ENCODE measurements around the gene ABCB6. TPM values are rescaled to one million over a fixed set of nuclear protein-coding genes. Genes with fewer than 3 reads are reported as not detected.
A peak's percentile ranks its signal among the peaks of the same experiment; 100 is the strongest.

The ABCB6 gene
- total RNA-seq, 3 donors from 2014 or later = 14.8 to 17.2 (median 15.4) TPM

GRCh38 chr2:219163156-219163555 lies 55.6 kb downstream of the ABCB6 start:
- H3K4me1 Mint-ChIP-seq (ENCODE audit: low read depth) = peaks cover 18% of the 10 kb centered on the region
- peaks cover 5% of the 10 kb centered on the region for H3K36me3 Mint-ChIP-seq (ENCODE audit: insufficient read depth)
- H3K4me3 Mint-ChIP-seq = no peak overlapping the region
- no peaks in the 10 kb centered on the region for H3K9me3 Mint-ChIP-seq
- DNase-seq (no peak), ATAC-seq (no peak)
- H3K27me3 Mint-ChIP-seq (ENCODE audit: low read depth) = no peaks in the 10 kb centered on the region

- ATAC-seq = no peak
- H3K4me3 Mint-ChIP-seq = peak overlapping the region; percentile 87
Observed at GRCh38 chr2:219161097-219161496, 57.7 kb downstream of the ABCB6 start.

GRCh38 chr2:219160186-219161017 lies 58.4 kb downstream of the ABCB6 start, which contains the start of gene NHEJ1:
TSS of gene NHEJ1 (minus strand) at chr2:219160815. CDS start at chr2:219158362, 2,453 bp downstream.
- Mint-ChIP-seq H3K4me1 (ENCODE audit: low read depth) (peaks cover 18% of the 10 kb centered on the region), H3K27me3 (ENCODE audit: low read depth) (no peaks in the 10 kb centered on the region), H3K36me3 (ENCODE audit: insufficient read depth) (peaks cover 18% of the 10 kb centered on the region), H3K4me3 (peak within 1 kb of the TSS; percentile 87), H3K9me3 (no peaks in the 10 kb centered on the region)
- DNase-seq (peak; percentile 94), ATAC-seq (peak; percentile 88 to 89)

More at GRCh38 chr2:219161097-219161496, 57.7 kb downstream of the ABCB6 start:
- Mint-ChIP-seq H3K4me1 (ENCODE audit: low read depth) (peaks cover 18% of the 10 kb centered on the region), H3K9me3 (no peaks in the 10 kb centered on the region), H3K36me3 (ENCODE audit: insufficient read depth) (peaks cover 21% of the 10 kb centered on the region), H3K27me3 (ENCODE audit: low read depth) (no peaks in the 10 kb centered on the region)
- no peak for DNase-seq

Other genes starting within 250 kb of the ABCB6 start
- not detected for gene FEV, start 233.8 kb downstream of the ABCB6 start, total RNA-seq
- gene CRYBA2, start 225.5 kb downstream of the ABCB6 start, total RNA-seq = not detected
- not detected for gene CFAP65, start 177.4 kb downstream of the ABCB6 start, total RNA-seq
- under 1 TPM in 1 of 3 donors, not detected in 2; 0.28 TPM for gene IHH, start 158.0 kb downstream of the ABCB6 start, total RNA-seq
- gene NHEJ1, start 58.1 kb downstream of the ABCB6 start, total RNA-seq = 10 to 100 TPM; 26.5 to 33.3 (median 30.1) TPM
- gene SLC23A3, start 48.9 kb downstream of the ABCB6 start, total RNA-seq = under 1 TPM; 0.71 to 0.89 (median 0.84) TPM
- 10 to 100 TPM; 66.8 to 78.9 (median 72.7) TPM for gene CNPPD1, start 42.0 kb downstream of the ABCB6 start, total RNA-seq
- gene RETREG2, start 40.7 kb downstream of the ABCB6 start, total RNA-seq = 10 to 100 TPM; 55.0 to 63.1 (median 62.7) TPM
- 10 to 100 TPM; 27.0 to 35.3 (median 31.7) TPM for gene ZFAND2B, start 12.2 kb downstream of the ABCB6 start, total RNA-seq
- 10 to 100 TPM; 29.7 to 31.4 (median 31.4) TPM for gene ATG9A, start 10.7 kb upstream of the ABCB6 start, total RNA-seq
- gene ANKZF1, start 10.8 kb upstream of the ABCB6 start, total RNA-seq = 10 to 100 TPM; 40.8 to 52.1 (median 45.5) TPM
- gene GLB1L, start 26.5 kb upstream of the ABCB6 start, total RNA-seq = 1 to 10 TPM; 2.3 to 3.2 (median 3.0) TPM
- 10 to 100 TPM; 19.1 to 21.3 (median 21.0) TPM for gene STK16, start 26.5 kb upstream of the ABCB6 start, total RNA-seq
- gene TUBA4B, start 34.3 kb upstream of the ABCB6 start, total RNA-seq = not detected
- gene TUBA4A, start 35.0 kb upstream of the ABCB6 start, total RNA-seq = 100 to 1,000 TPM; 167 to 201 (median 190) TPM
- gene DNAJB2, start 60.4 kb upstream of the ABCB6 start, total RNA-seq = 10 to 100 TPM; 28.2 to 33.9 (median 30.9) TPM
- under 1 TPM in 1 of 3 donors, not detected in 2; 0.19 TPM for gene PTPRN, start 90.4 kb upstream of the ABCB6 start, total RNA-seq
- not detected for gene RESP18, start 113.8 kb upstream of the ABCB6 start, total RNA-seq
- gene DNPEP, start 169.0 kb upstream of the ABCB6 start, total RNA-seq = 100 to 1,000 TPM; 187 to 222 (median 221) TPM
- gene DES, start 199.4 kb upstream of the ABCB6 start, total RNA-seq = under 1 TPM; 0.49 to 0.61 (median 0.58) TPM
- gene SPEG, start 215.9 kb upstream of the ABCB6 start, total RNA-seq = 1 to 10 TPM in 1 of 3 donors, under 1 TPM in 2; 0.74 to 2.1 (median 0.79) TPM

Data from activated T-cell treated with anti-CD3 and anti-CD28 coated beads, Interleukin-2, amount 50 U/mL, for 4 hours (primary cell).